ENCODE data around the gene TEPSIN.

The TEPSIN gene

GRCh38 chr17:81251094-81251708 is 12.3 kb upstream of the TEPSIN start:
- no peak for TF ChIP-seq CTCF (IDR thresholded peaks at IDR 0.05; ENCODE audit: low read depth, low read length, missing control alignments)
- no peak overlapping the region for H3K4me3 ChIP-seq (ENCODE audit: low read depth, low read length)
- no peak for DNase-seq (ENCODE audit: low read depth)

- no peak overlapping the region for H3K4me3 ChIP-seq (ENCODE audit: low read depth, low read length)
- TF ChIP-seq CTCF (IDR thresholded peaks at IDR 0.05; ENCODE audit: low read depth, low read length, missing control alignments), result no peak
- no peak for DNase-seq (ENCODE audit: low read depth)
Measured at GRCh38 chr17:81250286-81251093, 11.6 kb upstream of the TEPSIN start.

GRCh38 chr17:81249223-81250040 is 10.6 kb upstream of the TEPSIN start:
- no peak for DNase-seq (ENCODE audit: low read depth)
- no peak for TF ChIP-seq CTCF (IDR thresholded peaks at IDR 0.05; ENCODE audit: low read depth, low read length, missing control alignments)
- H3K4me3 ChIP-seq (ENCODE audit: low read depth, low read length), result no peak overlapping the region

GRCh38 chr17:81248649-81249048 is 9.8 kb upstream of the TEPSIN start:
- no peak overlapping the region for H3K4me3 ChIP-seq (ENCODE audit: low read depth, low read length)
- no peak for DNase-seq (ENCODE audit: low read depth)
- no peak for TF ChIP-seq CTCF (IDR thresholded peaks at IDR 0.05; ENCODE audit: low read depth, low read length, missing control alignments)

- TF ChIP-seq CTCF (IDR thresholded peaks at IDR 0.05; ENCODE audit: low read depth, low read length, missing control alignments), result no peak
- DNase-seq (ENCODE audit: low read depth), result no peak
- H3K4me3 ChIP-seq (ENCODE audit: low read depth, low read length), result no peak overlapping the region
Measured at GRCh38 chr17:81247339-81247990, 8.6 kb upstream of the TEPSIN start.

- DNase-seq (ENCODE audit: low read depth), result no peak
- no peak overlapping the region for H3K4me3 ChIP-seq (ENCODE audit: low read depth, low read length)
- TF ChIP-seq CTCF (IDR thresholded peaks at IDR 0.05; ENCODE audit: low read depth, low read length, missing control alignments), result no peak
Measured at GRCh38 chr17:81246679-81247338, 8.0 kb upstream of the TEPSIN start.

All from GM12864 (cell line).